Nephron progenitor cell (in vitro differentiated cells): ENCODE results near the gene SERINC2.
"Not testable (repeated sequence)": the region's sequence is repeated elsewhere in the genome, so short reads cannot be mapped to it uniquely, and the experiment has no call there.

Source experiments
- DNase-seq: peaks from one replicate; pipeline ENCODE4 v3.0.0; 2021
- H3K27ac Mint-ChIP-seq: 2 replicates; pipeline ENCODE4 v1.8.0; 2021; ENCODE audit warnings: mild to moderate bottlenecking, moderate library complexity, mixed read lengths
- H3K27me3 Mint-ChIP-seq: 2 replicates; pipeline ENCODE4 v1.8.0; 2021; ENCODE audit warnings: mild to moderate bottlenecking, low read depth, mixed read lengths; ENCODE audit not compliant: poor library complexity
- H3K36me3 Mint-ChIP-seq: 2 replicates; pipeline ENCODE4 v1.8.0; 2021; ENCODE audit warnings: low read depth, mixed read lengths
- H3K4me1 Mint-ChIP-seq: 2 replicates; pipeline ENCODE4 v1.8.0; 2021; ENCODE audit warnings: mixed read lengths
- H3K4me3 Mint-ChIP-seq: 2 replicates; pipeline ENCODE4 v1.8.0; 2021; ENCODE audit warnings: mild to moderate bottlenecking, moderate library complexity, mixed read lengths
- H3K9me3 Mint-ChIP-seq: 2 replicates; pipeline ENCODE4 v1.8.0; 2021; ENCODE audit warnings: mild to moderate bottlenecking, moderate library complexity, mixed read lengths
- TF ChIP-seq, protein P1 (sequence below): fragments of 200-600 bp; sonication (generic); IDR thresholded peaks from 2 replicates; pipeline ENCODE4 v1.5.0; 2021; ENCODE audit warnings: antibody characterized with exemption

The SERINC2 gene

DNA sequence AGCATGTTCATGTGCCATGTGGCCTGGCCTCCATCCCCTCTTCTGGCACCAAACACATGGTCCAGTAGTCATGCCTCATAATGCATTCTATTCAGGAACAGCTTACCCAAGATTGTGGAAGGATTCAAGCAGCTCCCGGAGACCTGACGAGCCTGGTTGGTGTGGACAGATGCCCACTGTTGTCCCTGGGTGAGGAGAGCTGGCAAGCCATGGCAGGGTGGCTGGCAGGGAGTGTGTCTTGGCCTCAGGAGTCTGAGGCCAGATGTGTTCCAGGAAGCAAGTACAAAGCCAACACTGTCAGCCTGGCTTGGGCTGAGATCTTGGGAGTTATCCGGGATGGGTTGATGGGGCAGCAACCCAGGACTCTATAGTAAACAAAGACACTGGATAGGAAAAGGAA, 32.8 kb upstream of the SERINC2 start:
- Mint-ChIP-seq H3K27ac (peak overlapping the region; percentile 26), H3K27me3 (peaks cover 13% of the 10 kb centered on the region), H3K4me3 (no peak overlapping the region), H3K36me3 (no peaks in the 10 kb centered on the region), H3K9me3 (no peaks in the 10 kb centered on the region), H3K4me1 (peaks cover 22% of the 10 kb centered on the region)
- TF ChIP-seq, protein P1, sequence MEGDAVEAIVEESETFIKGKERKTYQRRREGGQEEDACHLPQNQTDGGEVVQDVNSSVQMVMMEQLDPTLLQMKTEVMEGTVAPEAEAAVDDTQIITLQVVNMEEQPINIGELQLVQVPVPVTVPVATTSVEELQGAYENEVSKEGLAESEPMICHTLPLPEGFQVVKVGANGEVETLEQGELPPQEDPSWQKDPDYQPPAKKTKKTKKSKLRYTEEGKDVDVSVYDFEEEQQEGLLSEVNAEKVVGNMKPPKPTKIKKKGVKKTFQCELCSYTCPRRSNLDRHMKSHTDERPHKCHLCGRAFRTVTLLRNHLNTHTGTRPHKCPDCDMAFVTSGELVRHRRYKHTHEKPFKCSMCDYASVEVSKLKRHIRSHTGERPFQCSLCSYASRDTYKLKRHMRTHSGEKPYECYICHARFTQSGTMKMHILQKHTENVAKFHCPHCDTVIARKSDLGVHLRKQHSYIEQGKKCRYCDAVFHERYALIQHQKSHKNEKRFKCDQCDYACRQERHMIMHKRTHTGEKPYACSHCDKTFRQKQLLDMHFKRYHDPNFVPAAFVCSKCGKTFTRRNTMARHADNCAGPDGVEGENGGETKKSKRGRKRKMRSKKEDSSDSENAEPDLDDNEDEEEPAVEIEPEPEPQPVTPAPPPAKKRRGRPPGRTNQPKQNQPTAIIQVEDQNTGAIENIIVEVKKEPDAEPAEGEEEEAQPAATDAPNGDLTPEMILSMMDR: no peak
- no peak for DNase-seq

DNA sequence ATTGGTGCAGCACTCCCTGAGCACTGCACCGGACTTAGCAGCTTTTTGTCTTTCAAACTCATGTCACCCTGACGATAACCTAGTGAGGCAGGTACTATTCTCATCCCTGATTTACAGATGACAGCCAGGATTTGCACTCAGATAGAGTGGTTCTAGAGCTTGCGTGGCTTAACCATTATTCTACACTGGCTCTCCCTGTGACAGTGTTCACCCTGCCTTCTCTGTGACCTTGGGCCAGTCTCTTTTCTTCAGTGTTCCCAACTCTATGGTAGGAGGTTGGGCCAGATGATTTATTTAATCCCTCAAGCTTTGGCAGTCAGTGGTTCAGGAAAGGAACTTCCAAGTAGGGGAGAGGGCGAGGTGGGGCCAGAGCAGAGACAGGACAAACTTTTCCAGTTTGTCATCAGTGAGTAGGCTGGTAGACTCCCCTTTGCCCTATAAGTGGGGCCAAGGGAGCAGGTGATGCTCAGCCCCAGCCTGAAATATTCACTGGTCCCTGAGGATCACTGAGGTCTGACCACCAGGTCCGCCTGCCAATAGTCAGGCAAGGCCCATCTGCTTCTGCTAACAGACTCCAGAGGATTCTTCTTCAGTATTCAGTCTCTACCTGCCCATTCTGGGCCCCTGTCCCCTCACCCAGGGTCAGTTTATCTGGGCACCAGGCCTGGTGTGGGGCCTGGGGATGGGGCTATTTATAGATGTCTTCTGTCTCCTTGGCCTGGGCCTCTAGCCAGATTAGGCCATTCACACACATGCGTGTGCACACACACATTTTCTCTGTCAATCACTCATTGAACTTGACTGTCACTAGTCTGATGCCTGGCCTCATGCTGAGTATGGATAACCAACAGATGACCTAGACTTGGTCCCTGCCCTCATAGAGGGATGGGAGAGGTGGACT, 31.4 kb upstream of the SERINC2 start:
- Mint-ChIP-seq H3K27ac (no peak overlapping the region), H3K9me3 (no peaks in the 10 kb centered on the region), H3K36me3 (no peaks in the 10 kb centered on the region), H3K4me3 (no peak overlapping the region), H3K27me3 (peaks cover 9% of the 10 kb centered on the region), H3K4me1 (peaks cover 16% of the 10 kb centered on the region)
- TF ChIP-seq, protein P1: no peak
- DNase-seq: no peak

DNA sequence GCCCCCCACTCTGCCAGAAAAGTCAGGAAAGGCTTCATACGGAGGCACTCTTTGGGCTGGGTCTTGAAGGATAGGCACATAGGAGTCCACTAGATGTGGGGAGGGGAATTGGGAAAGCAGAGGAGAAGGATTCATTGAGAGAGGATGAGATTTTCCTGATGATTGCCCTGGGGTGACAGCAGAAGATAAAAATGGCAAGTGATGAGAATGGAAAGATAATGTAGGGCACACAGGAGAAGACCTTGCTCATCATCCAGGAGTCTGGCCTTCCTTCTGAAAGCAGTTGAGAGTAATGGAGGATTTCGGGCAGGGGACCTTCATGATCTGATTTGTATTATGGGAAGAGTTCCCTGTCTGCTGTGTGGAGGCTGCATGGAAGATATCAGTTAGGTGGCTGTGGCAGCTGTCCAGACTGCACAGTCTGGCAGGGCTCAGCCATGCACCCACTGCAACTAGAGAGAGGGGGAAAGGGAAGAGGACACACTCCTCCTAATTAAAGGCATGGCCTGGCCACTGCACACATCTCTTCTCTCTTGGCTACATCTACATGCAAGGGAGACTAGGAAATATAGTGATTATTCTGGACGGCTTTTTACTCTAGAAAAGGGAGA, 30.5 kb upstream of the SERINC2 start:
- Mint-ChIP-seq H3K27ac (no peak overlapping the region), H3K4me1 (peaks cover 14% of the 10 kb centered on the region), H3K4me3 (no peak overlapping the region), H3K27me3 (peaks cover 9% of the 10 kb centered on the region), H3K36me3 (no peaks in the 10 kb centered on the region), H3K9me3 (no peaks in the 10 kb centered on the region)
- TF ChIP-seq, protein P1: no peak
- no peak for DNase-seq

DNA sequence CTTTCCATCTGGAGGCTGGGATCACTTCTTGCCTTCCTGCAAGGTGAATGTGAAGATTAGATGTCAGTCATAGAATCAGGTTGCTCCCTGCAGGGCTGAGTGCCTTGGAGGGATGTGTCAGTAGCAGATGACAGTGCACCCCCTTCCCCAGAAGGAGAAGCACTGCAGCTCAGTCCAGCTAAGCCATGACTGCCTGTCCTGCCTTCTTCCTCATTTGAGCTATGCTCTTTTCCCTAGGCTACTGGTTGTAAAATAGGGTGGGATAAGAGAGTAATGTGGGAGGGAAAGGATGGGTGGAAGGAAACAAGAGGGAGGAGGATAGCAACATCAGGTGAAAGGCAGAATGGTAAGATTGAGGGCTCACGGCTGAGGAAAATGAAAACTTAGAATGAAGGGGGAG, 29.0 kb upstream of the SERINC2 start:
- Mint-ChIP-seq H3K36me3 (no peaks in the 10 kb centered on the region), H3K4me3 (no peak overlapping the region), H3K27me3 (peaks cover 7% of the 10 kb centered on the region), H3K27ac (no peak overlapping the region), H3K9me3 (no peaks in the 10 kb centered on the region), H3K4me1 (peaks cover 14% of the 10 kb centered on the region)
- DNase-seq: no peak
- TF ChIP-seq, protein P1: no peak

DNA sequence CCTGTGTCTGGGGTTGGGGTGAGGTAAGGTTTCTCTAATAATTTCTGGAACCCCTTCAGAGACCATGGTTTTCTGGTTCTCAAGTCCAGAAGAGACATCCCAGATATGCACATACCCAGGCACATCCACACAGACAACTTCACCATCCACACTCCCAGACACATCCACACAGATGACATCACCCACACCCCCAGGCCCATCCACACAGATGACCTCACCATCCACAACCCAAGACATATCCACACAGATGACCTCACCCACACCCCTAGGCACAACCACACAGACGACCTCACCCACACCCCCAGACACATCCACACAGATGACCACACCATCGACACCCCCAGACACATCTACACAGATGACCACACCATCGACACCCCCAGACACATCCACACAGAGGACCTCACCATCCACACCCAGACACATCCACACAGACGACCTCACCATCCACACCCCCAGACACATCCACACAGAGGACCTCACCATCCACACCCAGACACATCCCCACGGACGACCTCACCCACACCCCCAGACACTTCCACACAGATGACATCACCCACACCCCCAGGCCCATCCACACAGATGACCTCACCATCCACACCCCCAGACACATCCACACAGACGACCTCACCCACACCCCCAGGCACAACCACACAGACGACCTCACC, 26.3 kb upstream of the SERINC2 start:
- H3K27me3 Mint-ChIP-seq, H3K36me3 Mint-ChIP-seq, H3K27ac Mint-ChIP-seq, DNase-seq, H3K9me3 Mint-ChIP-seq, H3K4me3 Mint-ChIP-seq, H3K4me1 Mint-ChIP-seq: not testable (repeated sequence)

DNA sequence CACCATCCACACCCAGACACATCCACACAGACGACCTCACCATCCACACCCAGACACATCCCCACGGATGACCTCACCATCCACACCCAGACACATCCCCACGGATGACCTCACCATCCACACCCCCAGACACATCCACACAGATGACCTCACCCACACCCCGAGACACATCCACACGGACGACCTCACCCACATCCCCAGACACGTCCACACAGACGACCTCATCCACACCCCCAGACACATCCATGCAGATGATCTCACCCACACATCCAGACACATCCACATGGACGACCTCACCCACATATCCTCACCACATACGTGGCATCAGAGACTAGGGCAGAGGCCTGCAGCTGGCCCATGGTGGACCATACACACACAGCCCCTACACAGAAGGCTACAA, 25.4 kb upstream of the SERINC2 start:
- H3K27me3 Mint-ChIP-seq: peaks cover 2% of the 10 kb centered on the region
- no peaks in the 10 kb centered on the region for H3K4me1 Mint-ChIP-seq
- H3K36me3 Mint-ChIP-seq: no peaks in the 10 kb centered on the region
- H3K4me3 Mint-ChIP-seq: no peak overlapping the region
- H3K9me3 Mint-ChIP-seq: no peaks in the 10 kb centered on the region
- DNase-seq: no peak
- H3K27ac Mint-ChIP-seq: no peak overlapping the region
- TF ChIP-seq, protein P1: no peak
